Fibroblast of lung (primary cell): Measurements from ENCODE around the gene OCA2.

Source experiments
- EZH2 ChIP-seq: IDR thresholded peaks from 2 replicates; pipeline ENCODE4 v1.5.1; 2012; ENCODE audit warnings: low read length, control low read depth, mild to moderate bottlenecking; ENCODE audit errors: missing control alignments
- TF ChIP-seq, protein P1 (sequence below), 2 donors: IDR thresholded peaks in 1 of 2; conservative IDR thresholded peaks in 1 of 2; 1 replicate in 1 of 2; 2 replicates in 1 of 2; pipeline ENCODE4 v1.5.1; 2011 to 2012; ENCODE audit warnings: low read length in 2 of 2, control low read depth in 1 of 2, inconsistent platforms in 1 of 2, low read depth in 1 of 2, mild to moderate bottlenecking in 1 of 2

DNA sequence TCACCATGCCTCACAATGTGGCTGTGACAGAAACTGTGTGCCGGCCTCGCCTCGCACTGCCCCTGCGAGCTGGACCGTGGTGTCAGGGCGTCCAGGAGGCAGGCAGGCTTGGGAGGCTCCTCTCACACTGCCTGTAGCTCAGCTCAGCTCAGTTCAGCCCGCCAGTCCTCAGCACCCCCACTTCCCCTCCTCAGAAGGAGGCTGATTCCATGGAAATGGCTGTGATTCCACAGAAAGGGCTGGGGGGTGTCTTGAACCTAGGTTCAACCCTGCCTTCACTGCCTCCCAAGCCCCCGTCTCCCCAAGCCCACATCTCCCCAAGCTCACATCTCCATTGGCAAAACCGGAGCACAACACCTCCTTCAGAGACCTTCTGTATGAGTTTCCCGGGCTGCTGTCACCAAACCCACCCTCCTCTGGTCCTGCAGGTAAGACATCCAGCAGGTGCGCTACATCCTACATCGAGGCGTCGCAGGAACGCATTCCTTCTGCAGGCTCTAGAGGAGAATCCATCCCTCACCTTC, 94.0 kb downstream of the OCA2 start:
- TF ChIP-seq, protein P1, sequence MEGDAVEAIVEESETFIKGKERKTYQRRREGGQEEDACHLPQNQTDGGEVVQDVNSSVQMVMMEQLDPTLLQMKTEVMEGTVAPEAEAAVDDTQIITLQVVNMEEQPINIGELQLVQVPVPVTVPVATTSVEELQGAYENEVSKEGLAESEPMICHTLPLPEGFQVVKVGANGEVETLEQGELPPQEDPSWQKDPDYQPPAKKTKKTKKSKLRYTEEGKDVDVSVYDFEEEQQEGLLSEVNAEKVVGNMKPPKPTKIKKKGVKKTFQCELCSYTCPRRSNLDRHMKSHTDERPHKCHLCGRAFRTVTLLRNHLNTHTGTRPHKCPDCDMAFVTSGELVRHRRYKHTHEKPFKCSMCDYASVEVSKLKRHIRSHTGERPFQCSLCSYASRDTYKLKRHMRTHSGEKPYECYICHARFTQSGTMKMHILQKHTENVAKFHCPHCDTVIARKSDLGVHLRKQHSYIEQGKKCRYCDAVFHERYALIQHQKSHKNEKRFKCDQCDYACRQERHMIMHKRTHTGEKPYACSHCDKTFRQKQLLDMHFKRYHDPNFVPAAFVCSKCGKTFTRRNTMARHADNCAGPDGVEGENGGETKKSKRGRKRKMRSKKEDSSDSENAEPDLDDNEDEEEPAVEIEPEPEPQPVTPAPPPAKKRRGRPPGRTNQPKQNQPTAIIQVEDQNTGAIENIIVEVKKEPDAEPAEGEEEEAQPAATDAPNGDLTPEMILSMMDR (conservative IDR thresholded peaks at IDR 0.05 in 1 of 2, IDR thresholded peaks at IDR 0.05 in 1 of 2; ENCODE audit: low read depth in 1 of 2, low read length in 2 of 2): no peak
- no peak for TF ChIP-seq EZH2
